SU-DHL-6 (cell line): ENCODE data around the gene MRPS15.

Experiments
- EZH2phosphoT487 ChIP-seq: fragments of 200-600 bp; sonication (generic), shearing (Covaris generic); conservative IDR thresholded peaks from 2 replicates; pipeline ENCODE4 v1.6.1; 2018; ENCODE audit warnings: mild to moderate bottlenecking, antibody characterized with exemption, low read length, moderate library complexity, mixed read lengths
- TF ChIP-seq, protein P1 (sequence below): fragments of 200-600 bp; sonication (generic); IDR thresholded peaks from one replicate; pipeline ENCODE4 v1.5.1; 2017; ENCODE audit warnings: antibody characterized with exemption, mild to moderate bottlenecking, low read length, moderate library complexity; ENCODE audit not compliant: insufficient read depth, poor library complexity, severe bottlenecking

DNA sequence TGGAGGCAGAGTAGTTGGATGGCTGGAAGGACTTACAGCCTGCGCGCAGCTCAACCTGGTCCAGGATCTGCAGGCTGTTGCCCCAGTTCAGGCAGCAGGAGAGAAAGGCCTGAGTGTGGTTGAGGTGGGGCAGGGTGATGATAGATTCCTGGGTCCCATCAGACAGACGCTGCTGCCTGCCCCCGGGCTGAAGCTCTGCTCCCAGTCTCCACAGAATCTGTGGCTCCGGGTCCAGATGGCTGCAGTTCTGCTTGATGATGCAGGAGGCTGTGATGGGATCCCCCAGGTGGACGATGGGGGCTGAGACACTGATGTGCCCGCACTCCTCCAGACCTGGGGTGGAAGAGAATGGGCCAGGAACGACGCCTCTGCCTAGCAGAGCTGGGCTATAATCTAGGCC lies 11.2 kb upstream of the MRPS15 start:
- TF ChIP-seq, protein P1, sequence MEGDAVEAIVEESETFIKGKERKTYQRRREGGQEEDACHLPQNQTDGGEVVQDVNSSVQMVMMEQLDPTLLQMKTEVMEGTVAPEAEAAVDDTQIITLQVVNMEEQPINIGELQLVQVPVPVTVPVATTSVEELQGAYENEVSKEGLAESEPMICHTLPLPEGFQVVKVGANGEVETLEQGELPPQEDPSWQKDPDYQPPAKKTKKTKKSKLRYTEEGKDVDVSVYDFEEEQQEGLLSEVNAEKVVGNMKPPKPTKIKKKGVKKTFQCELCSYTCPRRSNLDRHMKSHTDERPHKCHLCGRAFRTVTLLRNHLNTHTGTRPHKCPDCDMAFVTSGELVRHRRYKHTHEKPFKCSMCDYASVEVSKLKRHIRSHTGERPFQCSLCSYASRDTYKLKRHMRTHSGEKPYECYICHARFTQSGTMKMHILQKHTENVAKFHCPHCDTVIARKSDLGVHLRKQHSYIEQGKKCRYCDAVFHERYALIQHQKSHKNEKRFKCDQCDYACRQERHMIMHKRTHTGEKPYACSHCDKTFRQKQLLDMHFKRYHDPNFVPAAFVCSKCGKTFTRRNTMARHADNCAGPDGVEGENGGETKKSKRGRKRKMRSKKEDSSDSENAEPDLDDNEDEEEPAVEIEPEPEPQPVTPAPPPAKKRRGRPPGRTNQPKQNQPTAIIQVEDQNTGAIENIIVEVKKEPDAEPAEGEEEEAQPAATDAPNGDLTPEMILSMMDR = no peak
- no peak for TF ChIP-seq EZH2phosphoT487
